B cell (primary cell): Measurements from ENCODE around the gene HLA-DQB2.

Source experiments
- EZH2 ChIP-seq: IDR thresholded peaks from 2 replicates; pipeline ENCODE4 v1.6.1; 2012; ENCODE audit warnings: borderline replicate concordance, low read depth, mild to moderate bottlenecking, moderate library complexity, low read length; ENCODE audit not compliant: insufficient read depth, poor library complexity, severe bottlenecking
- TF ChIP-seq, protein P1 (sequence below): fragments of 200-600 bp; IDR thresholded peaks from one replicate; pipeline ENCODE4 v1.8.0; 2022; ENCODE audit warnings: antibody characterized with exemption, mild to moderate bottlenecking

DNA sequence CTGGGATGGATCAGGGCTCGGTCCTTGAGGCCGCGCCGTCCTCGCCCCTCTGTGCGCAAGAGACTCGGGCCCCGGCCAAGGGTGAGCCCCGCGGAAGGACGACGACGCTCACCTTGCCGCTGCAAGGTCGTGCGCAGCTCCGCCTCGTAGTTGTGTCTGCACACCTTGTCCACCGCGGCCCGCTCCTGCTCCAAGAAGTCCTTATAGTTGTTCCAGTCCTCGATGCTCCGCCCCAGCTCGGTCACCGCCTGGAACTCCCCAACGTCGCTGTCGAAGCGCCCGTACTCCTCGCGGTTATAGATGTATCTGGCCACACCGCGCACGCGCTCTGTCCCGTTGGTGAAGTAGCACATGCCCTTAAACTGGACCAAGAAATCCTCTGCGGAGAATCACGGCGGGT lies 1.8 kb downstream of the HLA-DQB2 start:
- TF ChIP-seq, protein P1, sequence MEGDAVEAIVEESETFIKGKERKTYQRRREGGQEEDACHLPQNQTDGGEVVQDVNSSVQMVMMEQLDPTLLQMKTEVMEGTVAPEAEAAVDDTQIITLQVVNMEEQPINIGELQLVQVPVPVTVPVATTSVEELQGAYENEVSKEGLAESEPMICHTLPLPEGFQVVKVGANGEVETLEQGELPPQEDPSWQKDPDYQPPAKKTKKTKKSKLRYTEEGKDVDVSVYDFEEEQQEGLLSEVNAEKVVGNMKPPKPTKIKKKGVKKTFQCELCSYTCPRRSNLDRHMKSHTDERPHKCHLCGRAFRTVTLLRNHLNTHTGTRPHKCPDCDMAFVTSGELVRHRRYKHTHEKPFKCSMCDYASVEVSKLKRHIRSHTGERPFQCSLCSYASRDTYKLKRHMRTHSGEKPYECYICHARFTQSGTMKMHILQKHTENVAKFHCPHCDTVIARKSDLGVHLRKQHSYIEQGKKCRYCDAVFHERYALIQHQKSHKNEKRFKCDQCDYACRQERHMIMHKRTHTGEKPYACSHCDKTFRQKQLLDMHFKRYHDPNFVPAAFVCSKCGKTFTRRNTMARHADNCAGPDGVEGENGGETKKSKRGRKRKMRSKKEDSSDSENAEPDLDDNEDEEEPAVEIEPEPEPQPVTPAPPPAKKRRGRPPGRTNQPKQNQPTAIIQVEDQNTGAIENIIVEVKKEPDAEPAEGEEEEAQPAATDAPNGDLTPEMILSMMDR: no peak
- TF ChIP-seq EZH2: no peak
